HepG2 (cell line): ENCODE results near the gene GPR173. TPM values are rescaled to one million over a fixed set of nuclear protein-coding genes. Genes with fewer than 3 reads are reported as not detected.

Experiments used
- AGO2 ChIP-seq: fragments of 200-400 bp; formaldehyde crosslinking; optimal IDR thresholded peaks from 2 replicates; pipeline ENCODE3; 2017; ENCODE audit warnings: mild to moderate bottlenecking, low read depth, low read length, moderate library complexity
- BATF2 ChIP-seq: sonication (generic); formaldehyde crosslinking; IDR thresholded peaks from 2 replicates; pipeline ENCODE4 v1.8.0; 2022; ENCODE audit warnings: mild to moderate bottlenecking, missing genetic modification reagents, moderate library complexity
- CBFB ChIP-seq: sonication (generic); formaldehyde crosslinking; IDR thresholded peaks from 2 replicates; pipeline ENCODE4 v1.4.0; 2020; ENCODE audit warnings: missing genetic modification reagents
- ELF1 ChIP-seq: sonication (generic); formaldehyde crosslinking; IDR thresholded peaks from 2 replicates; pipeline ENCODE4 v1.4.0; 2020; ENCODE audit warnings: missing genetic modification reagents
- GPBP1L1 ChIP-seq: sonication (generic); formaldehyde crosslinking; IDR thresholded peaks from 2 replicates; pipeline ENCODE4 v1.5.0; 2020; ENCODE audit warnings: mild to moderate bottlenecking, missing genetic modification reagents
- GTF3A ChIP-seq: sonication (generic); formaldehyde crosslinking; conservative IDR thresholded peaks from 2 replicates; pipeline ENCODE4 v1.4.0; 2020; ENCODE audit warnings: mild to moderate bottlenecking, missing genetic modification reagents
- MYPOP ChIP-seq: sonication (generic); formaldehyde crosslinking; IDR thresholded peaks from 2 replicates; pipeline ENCODE4 v1.8.1; 2023; ENCODE audit warnings: mild to moderate bottlenecking, moderate library complexity, missing genetic modification reagents
- NCOA2 ChIP-seq: sonication (generic); formaldehyde crosslinking; IDR thresholded peaks from 2 replicates; pipeline ENCODE4 v1.8.0; 2022; ENCODE audit warnings: inconsistent platforms
- NCOA5 ChIP-seq: sonication (generic); formaldehyde crosslinking; IDR thresholded peaks from 2 replicates; pipeline ENCODE4 v1.4.0; 2020; ENCODE audit warnings: missing genetic modification reagents
- NR1H2 ChIP-seq: sonication (generic); formaldehyde crosslinking; IDR thresholded peaks from 2 replicates; pipeline ENCODE4 v1.8.1; 2022; ENCODE audit warnings: low read depth, missing genetic modification reagents, borderline replicate concordance
- RFX3 ChIP-seq: IDR thresholded peaks from 2 replicates; pipeline ENCODE4 v1.6.1; 2016; ENCODE audit warnings: missing biosample characterization, missing genetic modification reagents
- TCF7 ChIP-seq: sonication (generic); IDR thresholded peaks from 2 replicates; pipeline ENCODE4 v1.6.1; 2016; ENCODE audit warnings: antibody characterized with exemption, low read depth
- TCF7L2 ChIP-seq: IDR thresholded peaks from 2 replicates; pipeline ENCODE4 v1.6.1; 2011; ENCODE audit warnings: mild to moderate bottlenecking, low read depth, low read length, moderate library complexity
- TMF1 ChIP-seq: sonication (generic); formaldehyde crosslinking; IDR thresholded peaks from 2 replicates; pipeline ENCODE4 v1.8.1; 2022; ENCODE audit warnings: low read depth, missing genetic modification reagents
- ZNF10 ChIP-seq: sonication (generic); formaldehyde crosslinking; IDR thresholded peaks from 2 replicates; pipeline ENCODE4 v1.4.0; 2020; ENCODE audit warnings: mild to moderate bottlenecking, low read depth, missing genetic modification reagents, borderline replicate concordance
- ZNF17 ChIP-seq: sonication (generic); formaldehyde crosslinking; IDR thresholded peaks from 2 replicates; pipeline ENCODE4 v1.5.0; 2020; ENCODE audit warnings: mild to moderate bottlenecking, missing genetic modification reagents
- ZNF460 ChIP-seq: sonication (generic); formaldehyde crosslinking; IDR thresholded peaks from 2 replicates; pipeline ENCODE4 v1.5.1; 2020; ENCODE audit warnings: missing genetic modification reagents, mild to moderate bottlenecking, borderline replicate concordance
- ZNF547 ChIP-seq: sonication (generic); formaldehyde crosslinking; IDR thresholded peaks from 2 replicates; pipeline ENCODE4 v1.5.1; 2020; ENCODE audit warnings: mild to moderate bottlenecking, missing genetic modification reagents
- ZNF614 ChIP-seq: IDR thresholded peaks from 2 replicates; pipeline ENCODE4 v1.6.1; 2018; ENCODE audit warnings: missing biosample characterization, missing genetic modification reagents, inconsistent platforms, borderline replicate concordance
- ZNF720 ChIP-seq: sonication (generic); formaldehyde crosslinking; IDR thresholded peaks from 2 replicates; pipeline ENCODE4 v1.4.0; 2020; ENCODE audit warnings: missing genetic modification reagents
- ZSCAN5A ChIP-seq: sonication (generic); formaldehyde crosslinking; IDR thresholded peaks from 2 replicates; pipeline ENCODE4 v1.8.0; 2022; ENCODE audit warnings: mild to moderate bottlenecking, missing genetic modification reagents, borderline replicate concordance
- polyA plus RNA-seq, 8 experiments: library from polyadenylated mRNA; depleted of rRNA in 3 of 8; stranded (reverse) in 7 of 8; unstranded in 1 of 8; fragments of >200 nt; fragmentation: Illumina TruSeq in 4 of 8; extraction: Trizol in 4 of 8; gene quantifications; 2 replicates each; pipeline versions ENCODE4 v1.2.1 to v1.2.3, GENCODE V29; 2011 to 2016; ENCODE audit warnings: low read depth in 4 of 8, missing spikeins in 1 of 8, mixed read lengths in 1 of 8; ENCODE audit not compliant: insufficient read depth in 1 of 8
- total RNA-seq, 5 experiments: library from RNA; depleted of rRNA; stranded (reverse); fragments of >200 nt; fragmentation: Illumina TruSeq; extraction: Trizol; gene quantifications; 2 replicates each; pipeline ENCODE4 v1.2.3, GENCODE V29; 2016; ENCODE audit warnings: low read depth in 1 of 5

GPR173 gene
- total and polyA plus RNA-seq, 2 of the 13 experiments (the other 11 are each of a cell fraction or from before 2014, with no cell fraction given), result 0.04 TPM; not detected in 1

GRCh38 chrX:53093748-53094581, 45.4 kb downstream of the GPR173 start, which contains the start of gene KANTR (continued):
- no peak for TF ChIP-seq GTF3A (CRISPR knock-in tag)
- no peak for TF ChIP-seq ZNF720 (CRISPR knock-in tag)
- no peak for TF ChIP-seq ELF1
- TF ChIP-seq GPBP1L1, result no peak
- TF ChIP-seq MYPOP, result no peak
- TF ChIP-seq AGO2, result no peak
- no peak for TF ChIP-seq NCOA5 (CRISPR knock-in tag)
- TF ChIP-seq RFX3 (CRISPR knock-in tag), result no peak
- no peak for TF ChIP-seq NCOA2 (CRISPR knock-in tag)
- no peak for TF ChIP-seq NR1H2 (CRISPR knock-in tag)
- no peak for TF ChIP-seq BATF2 (CRISPR knock-in tag)
- no peak for TF ChIP-seq ZNF460 (CRISPR knock-in tag)
- TF ChIP-seq ZNF614, result no peak
- no peak for TF ChIP-seq TCF7L2
- no peak for TF ChIP-seq CBFB (CRISPR knock-in tag)
- no peak for TF ChIP-seq TCF7
- TF ChIP-seq ZSCAN5A (CRISPR knock-in tag), result 0 out of 2 replicates have a peak, but pooled peaks have one; percentile 32
- no peak for TF ChIP-seq ZNF17 (CRISPR knock-in tag)
- no peak for TF ChIP-seq ZNF10 (CRISPR knock-in tag)
- TF ChIP-seq TMF1 (CRISPR knock-in tag), result 0 out of 2 replicates have a peak, but pooled peaks have one; percentile 66
- TF ChIP-seq ZNF547 (CRISPR knock-in tag), result no peak
